Myocyte (in vitro differentiated cells): Measurements from ENCODE around the gene S100PBP. TPM values are rescaled to one million over a fixed set of nuclear protein-coding genes. Genes with fewer than 3 reads are reported as not detected.

Experiments used
- DNase-seq: peaks from one replicate; pipeline ENCODE4 v3.0.0-alpha.2; 2012; ENCODE audit warnings: low read depth
- total RNA-seq: library from RNA; depleted of rRNA; stranded (reverse); fragments of >200 nt; gene quantifications from 2 replicates; pipeline ENCODE4 v1.2.3, GENCODE V29; 2014

S100PBP gene
- total RNA-seq, 1 donor from 2014 or later: 27.9 TPM

DNA sequence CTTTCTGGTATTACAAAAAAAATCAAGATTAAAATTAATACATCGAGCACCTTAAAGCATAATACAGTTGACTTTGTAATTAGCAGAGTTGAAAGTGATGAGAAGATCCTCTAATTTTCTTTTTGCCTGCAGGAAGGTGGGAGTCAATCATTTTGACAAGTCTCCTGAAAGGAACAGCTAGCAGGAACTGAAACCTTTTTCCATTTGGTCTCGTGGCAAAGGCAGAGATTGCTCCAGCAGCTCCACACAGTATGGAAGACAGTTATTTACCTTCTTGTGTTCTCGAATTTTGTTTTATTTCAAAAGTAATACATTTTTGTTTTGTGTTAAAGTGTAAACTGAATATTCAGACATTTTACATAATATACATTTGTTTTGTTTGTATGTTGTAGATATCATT lies 7.7 kb downstream of the S100PBP start:
- no peak for DNase-seq

- peak; percentile 35 for DNase-seq
Measured at GRCh38 chr1:32828341-32828740, 10.9 kb downstream of the S100PBP start.

GRCh38 chr1:32830092-32830852 lies 12.8 kb downstream of the S100PBP start:
- no peak for DNase-seq

GRCh38 chr1:32831878-32832277 lies 14.4 kb downstream of the S100PBP start:
- DNase-seq: no peak

DNA sequence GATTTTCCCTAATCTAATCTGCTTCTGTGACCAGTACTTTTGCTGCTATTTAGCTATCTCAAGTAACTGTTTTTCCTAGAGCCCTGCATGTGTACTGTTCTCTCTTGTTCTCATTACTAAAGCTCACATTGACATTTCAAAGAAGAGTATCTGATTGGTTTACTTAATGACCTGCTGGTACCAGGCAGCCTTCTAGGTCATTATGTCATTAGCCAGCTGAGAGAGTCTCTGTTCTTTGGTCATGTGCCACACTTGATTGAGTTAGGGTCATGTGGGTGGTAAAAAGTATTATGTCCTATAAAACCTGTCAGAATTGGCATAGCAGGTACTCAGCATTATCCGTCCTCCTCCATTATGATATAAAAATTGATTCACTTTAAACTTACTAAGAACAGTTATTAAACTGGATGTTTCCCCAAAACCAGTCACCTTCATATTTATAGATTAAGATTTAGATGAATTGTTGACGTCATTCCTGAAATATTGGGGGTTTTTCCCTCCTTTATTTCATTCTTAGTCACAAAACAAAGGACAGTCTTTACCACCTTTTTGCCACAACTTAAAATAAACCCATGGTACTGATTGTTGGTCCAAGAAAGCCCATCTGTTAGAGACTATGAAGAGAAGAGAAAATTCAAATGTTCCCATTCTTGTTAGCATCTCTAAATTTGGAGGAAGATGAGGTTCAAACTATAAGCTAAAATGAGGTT lies 31.1 kb downstream of the S100PBP start:
- no peak for DNase-seq

DNA sequence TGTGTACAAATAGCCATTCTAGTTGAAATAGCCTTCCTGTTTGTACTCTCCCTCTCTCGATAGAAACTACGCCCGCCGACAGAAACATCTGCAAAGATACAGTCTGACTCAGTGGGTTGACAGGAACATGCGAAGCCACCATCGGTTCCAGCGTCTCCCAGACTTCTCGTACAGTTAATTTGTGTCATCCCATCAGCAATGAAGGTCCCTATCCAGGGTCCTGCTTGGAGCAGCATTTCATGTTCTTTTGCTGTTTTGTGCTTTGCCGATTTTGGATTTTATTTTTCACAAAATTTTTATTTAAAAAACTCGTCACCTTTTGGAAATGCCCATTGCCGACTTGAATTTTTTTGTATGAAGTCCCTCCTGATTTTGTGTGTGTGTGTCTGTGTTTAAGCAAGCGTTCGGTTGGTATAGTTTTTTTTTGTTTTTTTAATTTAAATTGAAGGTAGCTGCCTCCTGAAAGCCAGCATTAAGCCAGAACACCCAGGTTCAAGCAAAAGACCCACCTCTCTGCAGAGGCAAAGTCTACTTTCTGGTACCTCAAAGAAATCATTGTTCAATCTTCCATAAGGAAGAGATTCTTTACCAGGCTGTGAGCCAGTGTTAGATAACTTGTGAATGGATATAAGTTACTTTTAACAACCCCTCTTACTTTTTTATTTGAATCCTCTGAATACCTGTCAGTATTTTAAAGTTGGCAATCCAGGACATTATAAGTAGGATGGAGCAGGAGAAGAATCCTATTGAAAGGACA lies 38.6 kb downstream of the S100PBP start:
- DNase-seq: no peak

DNA sequence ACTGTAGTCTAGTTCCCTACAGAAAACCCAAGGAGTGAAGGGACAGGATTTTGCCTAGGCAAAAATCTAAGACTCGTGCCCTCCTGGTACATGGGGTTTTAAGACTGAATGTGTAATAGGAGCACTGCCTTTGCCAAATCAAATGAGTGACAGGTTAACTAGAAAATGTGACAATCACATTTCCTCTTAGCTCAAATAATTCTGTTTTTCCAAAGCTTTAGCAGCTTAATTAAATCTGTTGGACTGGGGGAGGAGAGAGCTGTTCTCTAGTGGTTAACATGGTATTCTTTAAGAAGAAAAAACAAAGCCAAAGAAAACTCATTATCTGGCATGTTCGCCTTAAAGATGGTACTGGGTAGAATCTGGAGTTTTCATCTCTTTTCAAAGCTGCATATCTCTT lies 40.7 kb downstream of the S100PBP start:
- no peak for DNase-seq

DNA sequence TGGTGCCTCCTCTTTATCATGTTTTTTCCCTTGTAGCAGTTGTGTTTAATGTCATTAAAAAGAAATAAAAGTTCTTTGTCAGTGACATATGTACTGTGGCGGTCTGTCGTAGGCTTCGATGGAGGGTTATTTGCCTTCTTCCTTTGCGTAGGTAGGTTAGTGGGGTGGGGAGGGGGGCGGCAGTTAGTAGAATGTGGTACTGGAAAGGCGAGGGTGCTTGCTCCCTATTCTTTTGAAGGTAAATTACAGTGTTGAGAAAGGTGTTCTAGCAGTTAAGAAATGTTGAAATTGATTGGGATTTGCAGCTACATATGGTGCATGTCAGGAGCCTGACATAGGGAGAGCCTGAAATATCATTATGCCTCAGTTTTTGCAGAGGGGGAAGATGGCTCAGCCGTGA lies 41.3 kb downstream of the S100PBP start:
- DNase-seq: no peak

GRCh38 chr1:32859915-32860314 lies 42.5 kb downstream of the S100PBP start:
- peak; percentile 90 for DNase-seq

- no peak for DNase-seq
Measured at GRCh38 chr1:32860566-32860965, 43.1 kb downstream of the S100PBP start.

GRCh38 chr1:32861904-32862695 lies 44.6 kb downstream of the S100PBP start:
- DNase-seq: peak; percentile 76

DNA sequence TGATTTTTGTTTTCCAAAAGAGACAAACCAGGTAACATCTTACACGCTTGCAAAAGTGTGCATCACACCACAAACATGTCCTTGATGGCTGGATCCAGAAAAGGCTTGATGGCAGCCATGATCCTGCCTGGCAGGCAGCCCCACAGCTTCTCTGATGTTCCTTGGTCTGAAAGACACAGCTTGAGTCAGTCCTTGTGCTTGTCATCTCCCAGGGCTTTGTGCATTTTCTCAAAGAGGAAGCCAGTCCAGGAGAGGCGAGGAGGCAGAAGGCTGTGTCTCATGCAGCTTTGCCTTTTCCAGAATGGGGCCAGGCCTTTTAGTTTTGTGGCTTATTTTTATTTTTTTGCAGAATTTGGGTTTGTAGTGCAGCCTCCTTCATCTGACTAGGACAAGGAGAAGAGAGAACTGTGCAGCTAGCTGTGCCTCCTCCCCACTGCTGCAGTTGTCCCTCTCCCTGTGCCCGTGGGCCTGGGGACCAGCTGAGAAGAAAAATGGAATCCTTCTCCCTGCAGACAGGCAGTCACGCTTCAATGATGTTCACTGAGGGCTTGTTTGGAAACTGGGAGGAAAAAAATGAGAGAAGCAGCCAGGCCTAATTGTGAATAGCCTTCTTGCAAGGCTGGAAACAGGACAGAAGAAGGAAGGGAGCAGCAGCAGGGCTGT lies 45.9 kb downstream of the S100PBP start:
- no peak for DNase-seq

DNA sequence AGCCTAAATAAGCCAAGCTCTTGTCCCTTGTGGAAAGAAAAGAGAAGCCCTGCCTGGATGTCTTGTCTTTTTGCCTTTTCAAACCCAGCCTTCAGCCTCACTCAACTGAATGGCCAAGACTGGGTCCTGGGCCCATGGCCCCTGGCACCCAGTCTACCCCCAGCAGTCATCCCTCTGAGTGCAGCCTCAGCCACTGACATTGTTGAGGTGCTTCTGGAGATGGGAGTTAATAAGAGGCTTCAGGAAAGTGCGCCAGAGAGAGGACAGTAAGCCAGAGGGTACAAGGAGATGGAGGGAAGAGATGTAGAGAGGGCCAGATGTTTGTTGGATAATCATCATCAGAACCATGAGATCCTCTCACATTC lies 46.4 kb downstream of the S100PBP start:
- DNase-seq: no peak

DNA sequence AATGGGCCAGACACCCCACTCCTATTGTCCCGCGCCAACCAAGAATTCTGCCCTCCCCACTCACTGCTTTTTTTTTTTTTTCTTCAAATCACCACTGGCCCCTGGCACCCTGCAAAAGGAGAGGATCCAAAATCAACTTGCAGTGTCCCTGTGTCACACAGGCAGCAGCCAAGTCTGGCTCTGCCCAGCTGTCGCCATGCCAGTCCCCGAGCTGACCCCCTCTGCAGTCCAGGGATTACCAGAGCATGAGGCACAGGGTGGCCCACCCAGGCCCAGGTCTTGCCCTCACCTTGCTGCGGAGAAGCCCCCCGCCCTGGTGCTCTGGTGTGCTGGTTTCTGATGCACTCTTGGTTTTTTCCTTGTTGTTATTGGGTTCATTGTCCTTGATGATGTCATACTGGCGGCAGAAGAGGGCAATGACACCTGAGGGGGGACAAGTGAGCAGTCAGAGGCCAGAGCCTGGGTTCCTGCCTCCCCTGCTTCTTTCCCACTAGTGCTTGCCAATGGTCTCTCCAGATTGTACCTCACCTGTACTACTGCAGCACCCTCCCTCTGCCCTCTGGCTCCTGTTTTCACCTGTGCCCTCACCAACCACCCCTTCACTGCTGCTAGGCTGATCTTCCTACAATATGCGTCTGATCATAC lies 47.0 kb downstream of the S100PBP start:
- no peak for DNase-seq

DNA sequence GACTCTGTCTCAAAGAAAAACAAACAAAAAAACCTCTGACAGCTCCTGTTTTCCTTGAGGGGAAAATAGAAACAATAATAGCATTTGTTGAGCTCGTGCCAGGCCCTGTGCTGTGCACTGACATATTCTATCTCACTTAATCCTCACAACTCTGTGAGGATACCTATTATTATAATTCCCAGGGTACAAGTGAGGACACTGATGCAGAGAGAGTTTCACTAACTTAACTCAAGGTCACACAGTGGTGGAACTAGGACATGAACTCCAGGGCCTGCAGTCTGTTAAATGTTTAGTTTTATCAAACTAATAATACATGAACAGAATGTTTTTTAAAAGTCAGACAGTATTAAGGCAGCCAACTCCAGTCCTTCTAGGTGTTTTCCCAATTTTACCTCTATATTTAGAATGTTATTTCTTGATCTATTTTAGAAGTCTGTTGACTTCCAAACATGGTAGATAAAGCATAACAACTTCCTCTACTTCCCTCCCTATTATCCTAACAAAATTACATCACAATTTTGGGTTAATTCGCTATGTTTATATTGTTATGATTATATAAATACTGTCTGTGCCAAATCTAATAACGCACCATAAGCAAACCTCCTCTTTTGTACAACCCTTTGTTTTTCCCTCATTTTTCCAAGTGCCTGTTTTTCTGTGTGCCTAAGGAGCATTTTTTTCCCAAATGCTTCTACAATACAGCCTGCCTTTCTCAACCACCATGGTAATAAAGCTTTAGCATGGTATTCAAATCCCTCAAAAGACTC lies 48.4 kb downstream of the S100PBP start:
- no peak for DNase-seq

DNA sequence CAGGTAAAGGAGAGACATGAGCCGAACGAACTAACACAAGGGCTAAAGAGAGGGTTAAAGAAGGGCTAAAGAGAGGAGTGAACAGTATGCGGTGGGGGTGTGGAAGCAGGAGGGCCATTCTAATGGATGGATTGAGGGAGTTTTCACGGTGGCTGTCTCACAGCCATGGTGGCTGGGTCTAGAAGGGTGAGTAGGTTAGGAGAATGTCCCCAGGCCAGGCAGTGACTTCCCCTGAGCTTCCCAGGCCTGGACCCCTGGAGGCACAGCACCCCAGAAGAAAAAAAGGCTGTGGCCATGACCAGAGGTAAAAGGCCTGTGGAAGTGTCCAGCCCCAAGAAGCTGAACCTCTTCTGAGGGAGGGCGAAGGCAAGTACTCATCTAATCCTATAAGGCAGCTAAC lies 49.7 kb downstream of the S100PBP start:
- DNase-seq: no peak

DNA sequence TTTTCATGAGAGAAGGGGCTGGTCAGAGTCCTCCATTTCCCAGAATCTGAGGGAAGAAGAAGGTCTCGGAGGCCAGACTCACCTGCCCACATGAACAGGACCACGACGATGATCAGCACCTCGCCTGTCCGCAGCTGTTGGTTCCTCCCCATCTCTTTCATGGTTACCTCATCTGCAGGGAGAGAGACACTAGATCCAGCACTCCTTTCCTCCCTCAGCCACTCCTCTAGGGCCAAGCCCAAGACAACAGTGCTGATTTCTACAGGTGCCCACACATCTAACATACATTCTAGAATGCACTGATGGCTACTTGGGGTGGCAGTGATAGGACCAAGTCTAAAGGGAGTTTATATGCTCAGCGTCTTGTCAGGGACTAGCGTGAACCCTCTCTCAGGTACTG lies 50.2 kb downstream of the S100PBP start:
- DNase-seq: no peak

GRCh38 chr1:32868085-32868484 lies 50.6 kb downstream of the S100PBP start:
- no peak for DNase-seq

DNA sequence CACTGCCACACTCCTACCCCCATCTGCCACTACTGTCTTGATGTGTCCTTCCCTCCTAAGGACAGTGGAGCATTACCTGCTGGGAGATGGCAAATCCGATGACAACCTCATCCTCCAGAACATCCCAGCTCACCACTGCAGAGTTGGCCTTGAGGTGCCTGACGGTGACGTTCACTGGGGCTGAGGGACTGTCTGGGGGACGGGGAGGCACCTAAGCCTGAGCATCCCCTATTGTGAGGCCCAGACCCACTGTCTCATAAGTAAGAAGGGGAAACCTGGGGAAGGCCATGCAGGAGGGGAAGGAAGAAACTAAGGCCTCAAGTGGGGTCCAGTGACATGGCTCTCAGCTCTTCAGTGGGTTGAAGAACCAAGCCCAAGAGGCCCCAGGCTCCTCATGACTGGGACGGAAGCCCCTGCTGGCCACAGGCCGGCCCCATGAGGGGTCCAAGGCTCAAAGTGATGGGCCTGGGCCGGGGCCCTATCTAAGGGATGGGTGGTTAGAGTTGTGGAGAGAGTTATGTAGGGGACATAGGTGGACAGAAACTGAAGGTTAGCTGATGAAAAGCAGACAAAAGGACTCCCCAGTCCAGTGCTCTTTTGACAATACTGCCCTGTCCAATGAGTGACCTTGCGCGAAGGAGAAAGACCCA lies 51.5 kb downstream of the S100PBP start:
- DNase-seq: no peak
